Prostate gland (tissue), 2 donors: ENCODE data around the gene TFEB. TPM values are rescaled to one million over a fixed set of nuclear protein-coding genes. Genes with fewer than 3 reads are reported as not detected.

Source experiments
- DNase-seq: peaks from one replicate; pipeline ENCODE4 v3.0.0-alpha.2; 2019; ENCODE audit warnings: low spot score
- H3K27ac ChIP-seq, 2 donors: fragments of 200-600 bp; sonication (generic); 2 replicates each; pipeline ENCODE4 v1.5.1; 2017 to 2019
- H3K27me3 ChIP-seq: fragments of 200-600 bp; sonication (generic); replicated peaks from 2 replicates; pipeline ENCODE4 v1.5.1; 2019; ENCODE audit not compliant: insufficient read depth
- H3K36me3 ChIP-seq, 2 donors: fragments of 200-600 bp; sonication (generic); 1 replicate in 1 of 2; 2 replicates in 1 of 2; pipeline versions ENCODE4 v1.5.1 to v1.8.1; 2017 to 2019
- H3K4me1 ChIP-seq: fragments of 200-600 bp; sonication (generic); replicated peaks from 2 replicates; pipeline ENCODE4 v1.5.1; 2019
- H3K4me3 ChIP-seq, 2 donors: fragments of 200-600 bp; sonication (generic); 2 replicates each; pipeline ENCODE4 v1.5.1; 2017 to 2019
- H3K9me3 ChIP-seq: fragments of 200-600 bp; sonication (generic); 2 replicates; pipeline ENCODE4 v1.5.1; 2017
- POLR2A ChIP-seq: fragments of 450-650 bp; IDR thresholded peaks from one replicate; pipeline ENCODE4 v1.6.1; 2016; ENCODE audit warnings: antibody characterized with exemption, mild to moderate bottlenecking
- POLR2AphosphoS5 ChIP-seq: sonication (generic); formaldehyde crosslinking; IDR thresholded peaks from one replicate; pipeline ENCODE4 v1.6.1; 2017; ENCODE audit warnings: antibody characterized with exemption
- WGBS: methylation state at CpG from one replicate; pipeline ENCODE4 v1.1.5; 2018; 5-methylcytosine and 5-hydroxymethylcytosine counted together
- intact Hi-C: fragments of 100-400 bp; cut with DNase I; formaldehyde crosslinking; loops from one replicate; pipeline ENCODE4 v1.14.2; 2022
- small RNA-seq, 2 donors: library from RNA; depleted of rRNA; stranded (forward); fragments of <200 nt; gene quantifications; one replicate each; pipeline ENCODE3, GENCODE V24; 2016
- total RNA-seq, 2 donors: library from RNA; depleted of rRNA; stranded (reverse); fragments of >200 nt; gene quantifications; one replicate each; pipeline ENCODE4 v1.1.0, GENCODE V29; 2016
- TF ChIP-seq, protein P1 (sequence below), 4 experiments: fragments of 200-600 bp in 2 of 4; fragments of 450-650 bp in 2 of 4; sonication (generic) in 2 of 4; IDR thresholded peaks; 1 replicate in 3 of 4; 2 replicates in 1 of 4; pipeline ENCODE4 v1.5.1; 2016 to 2019; ENCODE audit warnings: antibody characterized with exemption in 4 of 4, mild to moderate bottlenecking in 2 of 4, moderate library complexity in 2 of 4

TFEB gene
- total RNA-seq, 2 donors from 2014 or later, result 28.4 to 31.2 TPM

DNA sequence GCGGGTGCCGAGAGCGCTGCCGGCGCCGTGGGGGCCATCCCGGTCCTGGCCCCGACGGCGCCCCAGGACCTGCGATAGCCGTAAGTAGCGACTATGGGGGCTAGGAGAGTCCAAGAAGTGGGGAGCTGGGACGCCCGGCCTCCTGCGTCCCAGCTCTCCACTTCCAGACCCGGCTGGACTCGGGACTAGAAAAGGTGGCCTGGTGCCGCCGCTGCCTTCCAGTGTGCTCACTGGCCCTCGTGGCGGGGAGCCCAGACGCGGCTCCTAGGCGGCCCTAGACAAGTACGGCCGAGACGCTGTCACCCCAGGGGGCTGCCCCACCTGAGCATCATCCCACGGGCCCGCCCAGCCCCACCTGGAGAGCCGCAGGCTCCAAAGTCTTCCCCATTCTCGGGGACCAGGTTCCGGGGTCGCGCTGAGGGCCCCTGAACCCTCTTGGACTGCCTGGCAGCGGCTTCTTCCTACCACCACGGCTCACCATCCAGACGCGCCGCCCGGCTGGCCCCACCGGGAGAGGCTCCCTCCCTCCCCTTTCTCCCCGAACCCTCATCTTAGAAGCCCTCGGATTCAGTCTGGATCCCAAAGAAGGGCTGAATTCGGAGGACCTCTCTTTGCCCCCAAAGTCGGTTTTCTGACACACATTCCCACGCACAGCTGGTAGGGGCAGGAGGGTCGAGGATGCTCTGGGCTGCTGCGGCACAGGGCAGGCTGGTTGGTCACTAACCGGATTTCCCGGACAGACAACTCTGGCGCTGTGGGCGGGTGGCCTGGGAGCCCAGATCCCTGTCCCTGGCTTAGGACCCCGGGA is 98.0 kb downstream of the TFEB start:
- Histone ChIP-seq H3K4me3 (peak overlapping the region; percentile 36 to 47), H3K4me1 (peaks cover 4% of the 10 kb centered on the region), H3K27ac (peak overlapping the region in 1 of 2 donors; percentile 58), H3K9me3 (no peaks in the 10 kb centered on the region), H3K36me3 (no peaks in the 10 kb centered on the region), H3K27me3 (no peaks in the 10 kb centered on the region)
- intact Hi-C loops, result no loop called here
- no peak for DNase-seq
- no peak for TF ChIP-seq POLR2A
- TF ChIP-seq, protein P1, sequence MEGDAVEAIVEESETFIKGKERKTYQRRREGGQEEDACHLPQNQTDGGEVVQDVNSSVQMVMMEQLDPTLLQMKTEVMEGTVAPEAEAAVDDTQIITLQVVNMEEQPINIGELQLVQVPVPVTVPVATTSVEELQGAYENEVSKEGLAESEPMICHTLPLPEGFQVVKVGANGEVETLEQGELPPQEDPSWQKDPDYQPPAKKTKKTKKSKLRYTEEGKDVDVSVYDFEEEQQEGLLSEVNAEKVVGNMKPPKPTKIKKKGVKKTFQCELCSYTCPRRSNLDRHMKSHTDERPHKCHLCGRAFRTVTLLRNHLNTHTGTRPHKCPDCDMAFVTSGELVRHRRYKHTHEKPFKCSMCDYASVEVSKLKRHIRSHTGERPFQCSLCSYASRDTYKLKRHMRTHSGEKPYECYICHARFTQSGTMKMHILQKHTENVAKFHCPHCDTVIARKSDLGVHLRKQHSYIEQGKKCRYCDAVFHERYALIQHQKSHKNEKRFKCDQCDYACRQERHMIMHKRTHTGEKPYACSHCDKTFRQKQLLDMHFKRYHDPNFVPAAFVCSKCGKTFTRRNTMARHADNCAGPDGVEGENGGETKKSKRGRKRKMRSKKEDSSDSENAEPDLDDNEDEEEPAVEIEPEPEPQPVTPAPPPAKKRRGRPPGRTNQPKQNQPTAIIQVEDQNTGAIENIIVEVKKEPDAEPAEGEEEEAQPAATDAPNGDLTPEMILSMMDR (IDR thresholded peaks at IDR 0.05), result no peak
- no peak for TF ChIP-seq POLR2AphosphoS5
- 17% methylated on average over 54 of the region's 54 CpGs for WGBS

- Histone ChIP-seq H3K9me3 (no peaks in the 10 kb centered on the region), H3K4me3 (peak overlapping the region; percentile 3 to 47), H3K27me3 (no peaks in the 10 kb centered on the region), H3K36me3 (no peaks in the 10 kb centered on the region), H3K4me1 (peaks cover 4% of the 10 kb centered on the region), H3K27ac (peak overlapping the region in 1 of 2 donors; percentile 58)
- peak; percentile 73 for DNase-seq
- intact Hi-C loops, result no loop called here
- WGBS, result 17% methylated on average over 27 of the region's 31 CpGs
- TF ChIP-seq POLR2AphosphoS5, result peak; percentile 34
- TF ChIP-seq POLR2A, result peak; percentile 64
- TF ChIP-seq, protein P1 (IDR thresholded peaks at IDR 0.05), result no peak
These were observed 98.6 kb downstream of the TFEB start for GRCh38 chr6:41636833-41637193.

- WGBS, result 90% methylated on average over 6 of the region's 6 CpGs
- TF ChIP-seq POLR2A, result no peak
- no peak for TF ChIP-seq POLR2AphosphoS5
- TF ChIP-seq, protein P1 (IDR thresholded peaks at IDR 0.05), result no peak
- intact Hi-C loops, result no loop called here
These were observed 100.0 kb downstream of the TFEB start for GRCh38 chr6:41635365-41635764.

GRCh38 chr6:41634657-41635056 is 100.8 kb downstream of the TFEB start:
- H3K9me3 ChIP-seq, result no peaks in the 10 kb centered on the region
- H3K4me1 ChIP-seq, result peaks cover 4% of the 10 kb centered on the region
- H3K36me3 ChIP-seq, result no peaks in the 10 kb centered on the region
- intact Hi-C loops, result no loop called here
- H3K27me3 ChIP-seq, result no peaks in the 10 kb centered on the region
- H3K27ac ChIP-seq, result no peak overlapping the region
- no peak for DNase-seq
- 43% methylated on average over 4 of the region's 4 CpGs for WGBS
- H3K4me3 ChIP-seq, result no peak overlapping the region
- TF ChIP-seq POLR2A, result no peak

More at GRCh38 chr6:41635365-41635764, 100.0 kb downstream of the TFEB start:
- Histone ChIP-seq H3K36me3 (no peaks in the 10 kb centered on the region), H3K4me1 (peaks cover 4% of the 10 kb centered on the region), H3K9me3 (no peaks in the 10 kb centered on the region), H3K27ac (no peak overlapping the region), H3K27me3 (no peaks in the 10 kb centered on the region), H3K4me3 (no peak overlapping the region)
- DNase-seq, result no peak

Small RNAs within 50 kb of the gene (small RNA-seq; reads per million reads assigned to genes)
- 0 reads per million in 2 donors for gene AL365205.3

Other genes with a start within 250 kb of the TFEB start
- 10 to 100 TPM; 24.8 to 53.5 TPM for gene FOXP4, start 189.2 kb downstream of the TFEB start, total RNA-seq
- gene MDFI, start 97.1 kb downstream of the TFEB start, total RNA-seq, result 10 to 100 TPM; 31.8 to 77.9 TPM
- gene PGC, start 11.8 kb upstream of the TFEB start, total RNA-seq, result 100 to 1,000 TPM in 1 of 2 donors, 10 to 100 TPM in 1; 18.4 to 391 TPM
- 10 to 100 TPM in 1 of 2 donors, 1 to 10 TPM in 1; 5.9 to 18.4 TPM for gene FRS3, start 44.3 kb upstream of the TFEB start, total RNA-seq
- gene PRICKLE4, start 45.2 kb upstream of the TFEB start, total RNA-seq, result 10 to 100 TPM; 11.4 to 11.6 TPM
- gene TOMM6, start 52.1 kb upstream of the TFEB start, total RNA-seq, result 100 to 1,000 TPM; 158 to 233 TPM
- 10 to 100 TPM in 1 of 2 donors, 1 to 10 TPM in 1; 1.7 to 19.5 TPM for gene USP49, start 159.8 kb upstream of the TFEB start, total RNA-seq
- gene MED20, start 185.5 kb upstream of the TFEB start, total RNA-seq, result 10 to 100 TPM; 20.2 to 25.5 TPM
- 10 to 100 TPM in 1 of 2 donors, 1 to 10 TPM in 1; 9.5 to 12.6 TPM for gene BYSL, start 185.9 kb upstream of the TFEB start, total RNA-seq
- 100 to 1,000 TPM; 145 to 153 TPM for gene CCND3, start 206.2 kb upstream of the TFEB start, total RNA-seq